ENCODE results near the gene SLAMF6. TPM values are rescaled to one million over a fixed set of nuclear protein-coding genes. Genes with fewer than 3 reads are reported as not detected.

The SLAMF6 gene
- total RNA-seq, 3 donors from 2014 or later (not counting 1 experiment from before 2014, with no cell fraction given): 66.7 to 88.2 (median 68.1) TPM

DNA sequence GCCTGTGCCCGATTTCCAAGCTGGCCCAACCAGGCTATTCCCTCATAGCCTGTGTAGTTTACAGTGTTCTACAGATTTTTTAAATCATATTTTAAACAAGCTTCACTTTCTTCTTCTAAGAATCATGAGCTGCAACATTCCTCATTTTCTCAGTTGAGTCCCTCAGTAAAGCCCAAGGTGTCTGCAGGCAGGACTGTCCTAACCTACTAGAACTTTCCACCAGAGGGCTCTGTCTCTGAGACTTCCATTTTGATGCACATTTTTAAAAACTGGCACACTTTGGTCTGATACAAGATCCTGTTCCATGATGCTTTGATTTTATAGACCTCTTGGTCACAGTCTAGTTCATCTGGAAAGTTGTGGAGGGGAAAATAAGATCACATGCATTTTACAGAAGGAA lies 21.6 kb upstream of the SLAMF6 start:
- Histone ChIP-seq H3K9me3 (ENCODE audit: control insufficient read depth, insufficient read depth, low read length) (no peaks in the 10 kb centered on the region), H3K4me1 (ENCODE audit: control insufficient read depth, insufficient read depth, low read length) (peaks cover 36% of the 10 kb centered on the region), H3K27me3 (ENCODE audit: control insufficient read depth, insufficient read depth, low read length) (no peaks in the 10 kb centered on the region), H3K27ac (ENCODE audit: low read length) (no peak overlapping the region), H3K4me3 (ENCODE audit: low read length) (no peak overlapping the region), H3K36me3 (ENCODE audit: control insufficient read depth, insufficient read depth, low read length) (peaks cover 2% of the 10 kb centered on the region)
- Mint-ChIP-seq H3K36me3 (no peaks in the 10 kb centered on the region), H3K4me1 (peaks cover 44 to 50% of the 10 kb centered on the region in 2 donors), H3K4me3 (no peak overlapping the region), H3K27me3 (ENCODE audit: low read depth in 2 of 2) (no peaks in the 10 kb centered on the region), H3K27ac (peak overlapping the region; percentile 65 to 67), H3K9me3 (no peaks in the 10 kb centered on the region)
- TF ChIP-seq, protein P1, sequence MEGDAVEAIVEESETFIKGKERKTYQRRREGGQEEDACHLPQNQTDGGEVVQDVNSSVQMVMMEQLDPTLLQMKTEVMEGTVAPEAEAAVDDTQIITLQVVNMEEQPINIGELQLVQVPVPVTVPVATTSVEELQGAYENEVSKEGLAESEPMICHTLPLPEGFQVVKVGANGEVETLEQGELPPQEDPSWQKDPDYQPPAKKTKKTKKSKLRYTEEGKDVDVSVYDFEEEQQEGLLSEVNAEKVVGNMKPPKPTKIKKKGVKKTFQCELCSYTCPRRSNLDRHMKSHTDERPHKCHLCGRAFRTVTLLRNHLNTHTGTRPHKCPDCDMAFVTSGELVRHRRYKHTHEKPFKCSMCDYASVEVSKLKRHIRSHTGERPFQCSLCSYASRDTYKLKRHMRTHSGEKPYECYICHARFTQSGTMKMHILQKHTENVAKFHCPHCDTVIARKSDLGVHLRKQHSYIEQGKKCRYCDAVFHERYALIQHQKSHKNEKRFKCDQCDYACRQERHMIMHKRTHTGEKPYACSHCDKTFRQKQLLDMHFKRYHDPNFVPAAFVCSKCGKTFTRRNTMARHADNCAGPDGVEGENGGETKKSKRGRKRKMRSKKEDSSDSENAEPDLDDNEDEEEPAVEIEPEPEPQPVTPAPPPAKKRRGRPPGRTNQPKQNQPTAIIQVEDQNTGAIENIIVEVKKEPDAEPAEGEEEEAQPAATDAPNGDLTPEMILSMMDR (IDR thresholded peaks at IDR 0.05): peak; percentile 45
- WGBS (ENCODE audit: insufficient coverage): 100% methylated on average over 1 of the region's 1 CpG
- DNase-seq (peak in 1 of 2 donors; percentile 74), ATAC-seq (peak in 2 of 3 donors; percentile 27 to 43)
- intact Hi-C loops (cut with micrococcal nuclease): loop anchor here (1.0 to 5.0 kb wide), 2 partner anchors 33 to 63 kb away; partner anchors contain the start of gene CD84

DNA sequence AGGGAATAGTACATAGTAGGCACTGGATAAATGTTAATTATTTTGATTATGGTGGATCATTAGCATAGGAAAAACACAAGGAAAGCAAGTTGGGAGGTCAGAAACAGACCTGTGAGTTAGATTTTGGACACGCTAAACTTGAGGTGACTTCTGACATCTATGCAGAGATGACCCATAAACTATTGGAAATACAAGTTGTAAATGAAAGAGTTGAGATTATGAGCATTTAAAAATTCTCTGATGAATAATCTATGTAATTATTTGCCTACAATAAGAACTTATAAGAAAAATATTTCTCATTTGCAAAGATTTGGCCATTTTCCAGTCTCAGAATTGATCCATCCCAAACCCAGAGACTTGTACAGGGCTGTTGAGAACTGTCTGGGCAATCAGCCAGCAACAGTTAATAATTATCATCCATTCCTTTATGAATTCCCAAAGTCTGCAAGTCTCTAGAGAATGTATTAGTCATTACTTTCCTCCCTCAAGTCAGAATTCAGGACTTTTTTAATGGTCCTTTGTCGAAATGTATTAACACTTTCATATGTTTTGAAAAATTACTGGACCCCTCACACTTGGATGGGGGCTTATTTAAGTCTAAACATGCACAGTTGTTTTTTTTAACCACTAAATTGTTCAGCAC lies 19.4 kb upstream of the SLAMF6 start:
- Mint-ChIP-seq H3K36me3 (no peaks in the 10 kb centered on the region), H3K4me1 (peaks cover 57 to 59% of the 10 kb centered on the region in 2 donors), H3K27me3 (ENCODE audit: low read depth in 2 of 2) (no peaks in the 10 kb centered on the region), H3K4me3 (no peak overlapping the region), H3K9me3 (no peaks in the 10 kb centered on the region), H3K27ac (peak overlapping the region; percentile 93 to 95)
- Histone ChIP-seq H3K27me3 (ENCODE audit: control insufficient read depth, insufficient read depth, low read length) (no peaks in the 10 kb centered on the region), H3K36me3 (ENCODE audit: control insufficient read depth, insufficient read depth, low read length) (peaks cover 2% of the 10 kb centered on the region), H3K27ac (ENCODE audit: low read length) (peak overlapping the region; percentile 70), H3K9me3 (ENCODE audit: control insufficient read depth, insufficient read depth, low read length) (no peaks in the 10 kb centered on the region), H3K4me3 (ENCODE audit: low read length) (no peak overlapping the region), H3K4me1 (ENCODE audit: control insufficient read depth, insufficient read depth, low read length) (peaks cover 41% of the 10 kb centered on the region)
- ATAC-seq (no peak), DNase-seq (no peak)
- intact Hi-C loops (cut with micrococcal nuclease): loop anchor here (5.0 kb wide), 1 partner anchor 35 kb away; the partner anchor contains the start of gene CD84
- TF ChIP-seq, protein P1 (IDR thresholded peaks at IDR 0.05): no peak
- 39% methylated on average over 2 of the region's 2 CpGs for WGBS (ENCODE audit: insufficient coverage)

GRCh38 chr1:160541622-160542302 lies 18.7 kb upstream of the SLAMF6 start:
- intact Hi-C loops (cut with micrococcal nuclease): loop anchor here (5.0 kb wide), 1 partner anchor 36 kb away; the partner anchor contains the start of gene CD84
- no peaks in the 10 kb centered on the region for H3K27me3 Mint-ChIP-seq (ENCODE audit: low read depth in 2 of 2)
- no peaks in the 10 kb centered on the region for H3K36me3 Mint-ChIP-seq
- TF ChIP-seq, protein P1 (IDR thresholded peaks at IDR 0.05): no peak
- H3K9me3 Mint-ChIP-seq: no peaks in the 10 kb centered on the region
- peaks cover 57 to 59% of the 10 kb centered on the region in 2 donors for H3K4me1 Mint-ChIP-seq
- H3K36me3 ChIP-seq (ENCODE audit: control insufficient read depth, insufficient read depth, low read length): peaks cover 2% of the 10 kb centered on the region
- H3K27ac ChIP-seq (ENCODE audit: low read length): peak overlapping the region; percentile 70
- peak overlapping the region; percentile 93 to 95 for H3K27ac Mint-ChIP-seq
- H3K4me1 ChIP-seq (ENCODE audit: control insufficient read depth, insufficient read depth, low read length): peaks cover 41% of the 10 kb centered on the region
- no peak for DNase-seq
- WGBS (ENCODE audit: insufficient coverage): 68% methylated on average over 1 of the region's 1 CpG
- no peaks in the 10 kb centered on the region for H3K9me3 ChIP-seq (ENCODE audit: control insufficient read depth, insufficient read depth, low read length)
- H3K4me3 Mint-ChIP-seq: no peak overlapping the region
- H3K4me3 ChIP-seq (ENCODE audit: low read length): no peak overlapping the region
- ATAC-seq: no peak
- no peaks in the 10 kb centered on the region for H3K27me3 ChIP-seq (ENCODE audit: control insufficient read depth, insufficient read depth, low read length)

All from natural killer cell (primary cell).